Panc1 (cell line): ENCODE data around the gene DHCR7.

Experiments used
- CTCF ChIP-seq: fragments of 450-650 bp; IDR thresholded peaks from 2 replicates; pipeline ENCODE4 v1.5.1; 2017; ENCODE audit warnings: mild to moderate bottlenecking
- POLR2AphosphoS5 ChIP-seq: IDR thresholded peaks from 2 replicates; pipeline ENCODE4 v1.6.1; 2012; ENCODE audit warnings: mild to moderate bottlenecking, low read depth, low read length, moderate library complexity
- SIN3A ChIP-seq: IDR thresholded peaks from 2 replicates; pipeline ENCODE4 v1.6.1; 2012; ENCODE audit warnings: low read depth, mild to moderate bottlenecking, low read length, moderate library complexity, borderline replicate concordance; ENCODE audit not compliant: insufficient read depth
- TCF7L2 ChIP-seq: IDR thresholded peaks from 2 replicates; pipeline ENCODE4 v1.6.1; 2011; ENCODE audit warnings: mild to moderate bottlenecking, low read depth, low read length, inconsistent platforms
- TF ChIP-seq, protein P1 (sequence below), 2 experiments: IDR thresholded peaks; 2 replicates each; pipeline ENCODE4 v1.6.1; 2011 to 2012; ENCODE audit warnings: low read depth in 2 of 2, control low read depth in 1 of 2, low read length in 1 of 2, mild to moderate bottlenecking in 1 of 2, moderate library complexity in 1 of 2; ENCODE audit not compliant: insufficient read depth in 1 of 2

GRCh38 chr11:71485466-71485865, 37.3 kb upstream of the DHCR7 start:
- no peak for TF ChIP-seq POLR2AphosphoS5
- no peak for TF ChIP-seq CTCF
- TF ChIP-seq, protein P1, sequence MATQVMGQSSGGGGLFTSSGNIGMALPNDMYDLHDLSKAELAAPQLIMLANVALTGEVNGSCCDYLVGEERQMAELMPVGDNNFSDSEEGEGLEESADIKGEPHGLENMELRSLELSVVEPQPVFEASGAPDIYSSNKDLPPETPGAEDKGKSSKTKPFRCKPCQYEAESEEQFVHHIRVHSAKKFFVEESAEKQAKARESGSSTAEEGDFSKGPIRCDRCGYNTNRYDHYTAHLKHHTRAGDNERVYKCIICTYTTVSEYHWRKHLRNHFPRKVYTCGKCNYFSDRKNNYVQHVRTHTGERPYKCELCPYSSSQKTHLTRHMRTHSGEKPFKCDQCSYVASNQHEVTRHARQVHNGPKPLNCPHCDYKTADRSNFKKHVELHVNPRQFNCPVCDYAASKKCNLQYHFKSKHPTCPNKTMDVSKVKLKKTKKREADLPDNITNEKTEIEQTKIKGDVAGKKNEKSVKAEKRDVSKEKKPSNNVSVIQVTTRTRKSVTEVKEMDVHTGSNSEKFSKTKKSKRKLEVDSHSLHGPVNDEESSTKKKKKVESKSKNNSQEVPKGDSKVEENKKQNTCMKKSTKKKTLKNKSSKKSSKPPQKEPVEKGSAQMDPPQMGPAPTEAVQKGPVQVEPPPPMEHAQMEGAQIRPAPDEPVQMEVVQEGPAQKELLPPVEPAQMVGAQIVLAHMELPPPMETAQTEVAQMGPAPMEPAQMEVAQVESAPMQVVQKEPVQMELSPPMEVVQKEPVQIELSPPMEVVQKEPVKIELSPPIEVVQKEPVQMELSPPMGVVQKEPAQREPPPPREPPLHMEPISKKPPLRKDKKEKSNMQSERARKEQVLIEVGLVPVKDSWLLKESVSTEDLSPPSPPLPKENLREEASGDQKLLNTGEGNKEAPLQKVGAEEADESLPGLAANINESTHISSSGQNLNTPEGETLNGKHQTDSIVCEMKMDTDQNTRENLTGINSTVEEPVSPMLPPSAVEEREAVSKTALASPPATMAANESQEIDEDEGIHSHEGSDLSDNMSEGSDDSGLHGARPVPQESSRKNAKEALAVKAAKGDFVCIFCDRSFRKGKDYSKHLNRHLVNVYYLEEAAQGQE (IDR thresholded peaks at IDR 0.05; ENCODE audit: insufficient read depth in 1 of 2, low read depth in 2 of 2, low read length in 1 of 2), result no peak
- no peak for TF ChIP-seq SIN3A
- no peak for TF ChIP-seq TCF7L2
